Pancreas (tissue), 10 donors: ENCODE data around the gene ISX. TPM values are rescaled to one million over a fixed set of nuclear protein-coding genes. Genes with fewer than 3 reads are reported as not detected.

Source experiments
- ATAC-seq, 4 donors: fragments of 200-7000 bp; cut with Tn5 transposase; one replicate each; pipeline versions ENCODE4 v1.8.0 to v1.9.1; 2020; ENCODE audit warnings: mild to moderate bottlenecking in 4 of 4, moderate library complexity in 4 of 4
- DNase-seq, 6 donors: peaks; one replicate each; pipeline ENCODE4 v3.0.0-alpha.2; 2020
- FAIRE-seq: peaks from 2 replicates; lab custom pipeline; 2012; peaks lifted over from hg19 to GRCh38; lab: Jason Lieb, UNC
- H3K27ac ChIP-seq, 4 donors: fragments of 200-600 bp; sonication (generic); 1 replicate in 3 of 4; 2 replicates in 1 of 4; pipeline versions ENCODE4 v1.5.0 to v1.8.0; 2020
- H3K27me3 ChIP-seq, 4 donors: fragments of 200-600 bp; one replicate each; pipeline ENCODE4 v1.8.0; 2021
- H3K36me3 ChIP-seq, 3 donors: fragments of 200-600 bp; sonication (generic) in 1 of 3; one replicate each; pipeline versions ENCODE4 v1.5.0 to v1.8.0; 2020 to 2021
- H3K4me1 ChIP-seq, 3 donors: fragments of 200-600 bp; one replicate each; pipeline ENCODE4 v1.8.0; 2021
- H3K4me3 ChIP-seq, 4 donors: fragments of 200-600 bp; sonication (generic) in 2 of 4; one replicate each; pipeline versions ENCODE4 v1.5.0 to v1.8.0; 2020 to 2021
- H3K9me3 ChIP-seq, 4 donors: fragments of 200-600 bp; one replicate each; pipeline ENCODE4 v1.8.0; 2021
- CTCF ChIP-seq, 4 donors: fragments of 200-600 bp; sonication (generic) in 3 of 4; IDR thresholded peaks; one replicate each; pipeline versions ENCODE4 v1.5.0 to v1.8.0; 2021; ENCODE audit warnings: antibody characterized with exemption in 4 of 4
- WGBS, 2 donors: extraction: QIAGEN DNeasy Blood & Tissue Kit; methylation state at CpG; one replicate each; pipeline ENCODE4 v1.1.7; 2013; 5-methylcytosine and 5-hydroxymethylcytosine counted together
- intact Hi-C, 3 donors: fragments of 100-400 bp; cut with DNase I; formaldehyde crosslinking; loops; one replicate each; pipeline versions ENCODE4 v1.11.1 to v1.14.2; 2022
- polyA plus RNA-seq, 2 donors: library from polyadenylated mRNA; stranded (reverse); fragments of 200-250 nt; gene quantifications; one replicate each; pipeline ENCODE4 v1.2.3, GENCODE V29; 2013
- total RNA-seq, 6 donors: library from RNA; stranded (reverse); fragmentation: NEBNext Ultra II Directional in 4 of 6; extraction: Animal tissue kit (Norgen Biotek cat#: 25700) in 4 of 6; gene quantifications; one replicate each; pipeline versions ENCODE4 v1.2.1 to v1.2.4, GENCODE V29; 2021 to 2023
- donor health status: healthy with polysubstance abuse.
- donor health status: DM: no; HTN: no; CAD: no; lungs with moderate emphysema.
- donor health status: DM: no; HTN: no; CAD: no.
- donor health status: control.
- donor health status: control.
- donor health status: Bipolar disorder and iron deficiency.
- donor health status: DM: yes; HTN: yes; CAD: no.
- donor health status: DM: no; HTN: no; CAD: no.
- donor health status: DM: no; HTN: no; CAD: no.
- donor health status: DM: yes; HTN: yes; CAD: no.

The ISX gene
- total RNA-seq (under 1 TPM in 1 of 6 donors, not detected in 5; 0.12 TPM), polyA plus RNA-seq (under 1 TPM in 1 of 2 donors, not detected in 1; 0.14 TPM)

- 37 to 40% methylated on average over 1 of the region's 1 CpG for WGBS, 2 donors
- no peaks in the 10 kb centered on the region for H3K9me3 ChIP-seq
- no peak within 1 kb of the TSS for H3K4me3 ChIP-seq
- DNase-seq (no peak), FAIRE-seq (no peak), ATAC-seq (no peak)
- H3K27ac ChIP-seq = no peak within 1 kb of the TSS
- H3K4me1 ChIP-seq = no peaks in the 10 kb centered on the region
- H3K27me3 ChIP-seq = no peaks in the 10 kb centered on the region
- no peak for TF ChIP-seq CTCF (IDR thresholded peaks at IDR 0.05)
- intact Hi-C loops = no loop called here
- no peaks in the 10 kb centered on the region for H3K36me3 ChIP-seq
Measured at GRCh38 chr22:35065796-35066218, at the start of gene ISX. TSS of gene ISX (plus strand) at chr22:35066158. CDS start at chr22:35067088, 930 bp downstream.

- 51 to 62% methylated on average over 6 of the region's 6 CpGs for WGBS, 2 donors
Measured at GRCh38 chr22:35016909-35017308, 49.0 kb upstream of the ISX start.

GRCh38 chr22:35018995-35019394, 47.0 kb upstream of the ISX start:
- H3K27me3 ChIP-seq = no peaks in the 10 kb centered on the region
- WGBS, 2 donors = 34 to 42% methylated on average over 2 of the region's 2 CpGs
- no peaks in the 10 kb centered on the region for H3K9me3 ChIP-seq
- no peaks in the 10 kb centered on the region for H3K4me1 ChIP-seq
- FAIRE-seq (no peak), DNase-seq (no peak), ATAC-seq (no peak)
- no peak for TF ChIP-seq CTCF (IDR thresholded peaks at IDR 0.05)
- H3K4me3 ChIP-seq = no peak overlapping the region
- no peaks in the 10 kb centered on the region for H3K36me3 ChIP-seq
- no peak overlapping the region for H3K27ac ChIP-seq
- intact Hi-C loops = no loop called here

More at GRCh38 chr22:35016909-35017308, 49.0 kb upstream of the ISX start:
- intact Hi-C loops = no loop called here
- TF ChIP-seq CTCF (IDR thresholded peaks at IDR 0.05) = no peak
- H3K4me3 ChIP-seq = no peak overlapping the region
- FAIRE-seq = no peak
- H3K4me1 ChIP-seq = no peaks in the 10 kb centered on the region
- no peaks in the 10 kb centered on the region for H3K36me3 ChIP-seq
- no peak for DNase-seq
- ATAC-seq = no peak
- H3K9me3 ChIP-seq = no peaks in the 10 kb centered on the region
- H3K27ac ChIP-seq = no peak overlapping the region
- H3K27me3 ChIP-seq = no peaks in the 10 kb centered on the region

GRCh38 chr22:35020517-35020916, 45.4 kb upstream of the ISX start:
- Histone ChIP-seq H3K27ac (no peak overlapping the region), H3K9me3 (no peaks in the 10 kb centered on the region), H3K4me1 (no peaks in the 10 kb centered on the region), H3K27me3 (peaks cover 0 to 4% (median 0%) of the 10 kb centered on the region in 4 donors), H3K4me3 (no peak overlapping the region), H3K36me3 (no peaks in the 10 kb centered on the region)
- no peak for ATAC-seq
- no peak for FAIRE-seq
- DNase-seq = no peak
- 62 to 71% methylated on average over 2 of the region's 2 CpGs for WGBS, 2 donors
- intact Hi-C loops = no loop called here
- no peak for TF ChIP-seq CTCF (IDR thresholded peaks at IDR 0.05)

- WGBS, 2 donors = 24 to 37% methylated on average over 7 of the region's 7 CpGs
- DNase-seq (no peak), FAIRE-seq (no peak), ATAC-seq (no peak)
- no peaks in the 10 kb centered on the region for H3K4me1 ChIP-seq
- H3K36me3 ChIP-seq = no peaks in the 10 kb centered on the region
- H3K4me3 ChIP-seq = no peak overlapping the region
- no peak for TF ChIP-seq CTCF (IDR thresholded peaks at IDR 0.05)
- H3K9me3 ChIP-seq = no peaks in the 10 kb centered on the region
- H3K27ac ChIP-seq = no peak overlapping the region
- intact Hi-C loops = no loop called here
- peaks cover 0 to 4% (median 1%) of the 10 kb centered on the region in 4 donors for H3K27me3 ChIP-seq
Measured at GRCh38 chr22:35021161-35021560, 44.8 kb upstream of the ISX start.
